Brain pericyte (primary cell): ENCODE data around the gene ABCC5.
"Not testable (repeated sequence)": the region's sequence is repeated elsewhere in the genome, so short reads cannot be mapped to it uniquely, and the experiment has no call there.

ENCODE experiments used
- DNase-seq: peaks from one replicate; pipeline ENCODE4 v3.0.0-alpha.2; 2012; ENCODE audit warnings: low read depth, low spot score

Gene ABCC5

DNA sequence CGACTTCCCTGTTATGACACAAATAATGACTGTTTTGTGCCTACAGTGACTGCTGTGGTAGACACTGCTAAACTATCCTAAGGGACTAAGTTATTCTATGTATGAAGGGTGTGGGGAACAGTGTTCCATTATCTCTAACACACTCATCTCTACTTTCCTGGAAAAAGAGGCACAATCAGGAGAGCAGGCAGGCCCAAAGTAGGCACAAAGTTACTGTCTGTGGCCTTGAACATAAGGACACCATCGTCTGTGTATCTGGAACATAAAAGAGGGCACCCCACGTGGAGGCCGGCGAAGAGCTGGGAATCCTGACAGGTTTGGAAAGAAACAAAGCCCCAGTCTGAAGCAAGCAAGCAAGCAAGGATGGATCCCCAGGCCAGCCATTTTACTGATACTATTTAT, 1.5 kb downstream of the ABCC5 start:
- DNase-seq, result no peak

DNA sequence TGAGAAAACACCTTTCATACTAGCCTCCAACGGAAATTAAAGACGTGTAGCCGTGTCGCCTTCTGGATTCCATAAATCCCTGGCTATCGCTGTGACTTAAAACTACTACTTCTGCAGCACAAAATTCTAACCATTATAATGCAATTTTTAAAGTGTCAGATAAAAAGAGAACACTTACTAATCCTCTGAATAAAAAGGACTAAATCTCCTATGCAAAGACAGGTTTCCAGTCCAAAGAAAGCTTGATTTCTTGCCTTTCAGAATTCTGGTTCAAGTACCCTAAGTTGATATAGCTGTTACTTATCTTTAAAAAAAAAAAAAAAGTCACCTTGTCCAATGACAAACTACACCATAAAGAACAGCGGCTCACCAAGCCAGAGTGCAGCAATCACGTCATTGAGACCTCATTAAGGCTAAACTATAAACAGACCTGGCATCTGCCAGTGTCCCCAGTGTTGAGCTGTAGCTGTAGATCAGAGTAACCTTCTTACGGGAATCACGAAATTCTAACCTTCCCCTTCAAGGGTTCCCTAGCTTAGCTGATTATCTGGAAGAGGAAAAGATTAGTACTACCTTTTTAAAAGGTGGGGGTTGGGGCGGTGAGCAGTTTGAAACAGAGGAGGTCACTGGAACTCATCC, 2.2 kb downstream of the ABCC5 start:
- DNase-seq, result no peak

DNA sequence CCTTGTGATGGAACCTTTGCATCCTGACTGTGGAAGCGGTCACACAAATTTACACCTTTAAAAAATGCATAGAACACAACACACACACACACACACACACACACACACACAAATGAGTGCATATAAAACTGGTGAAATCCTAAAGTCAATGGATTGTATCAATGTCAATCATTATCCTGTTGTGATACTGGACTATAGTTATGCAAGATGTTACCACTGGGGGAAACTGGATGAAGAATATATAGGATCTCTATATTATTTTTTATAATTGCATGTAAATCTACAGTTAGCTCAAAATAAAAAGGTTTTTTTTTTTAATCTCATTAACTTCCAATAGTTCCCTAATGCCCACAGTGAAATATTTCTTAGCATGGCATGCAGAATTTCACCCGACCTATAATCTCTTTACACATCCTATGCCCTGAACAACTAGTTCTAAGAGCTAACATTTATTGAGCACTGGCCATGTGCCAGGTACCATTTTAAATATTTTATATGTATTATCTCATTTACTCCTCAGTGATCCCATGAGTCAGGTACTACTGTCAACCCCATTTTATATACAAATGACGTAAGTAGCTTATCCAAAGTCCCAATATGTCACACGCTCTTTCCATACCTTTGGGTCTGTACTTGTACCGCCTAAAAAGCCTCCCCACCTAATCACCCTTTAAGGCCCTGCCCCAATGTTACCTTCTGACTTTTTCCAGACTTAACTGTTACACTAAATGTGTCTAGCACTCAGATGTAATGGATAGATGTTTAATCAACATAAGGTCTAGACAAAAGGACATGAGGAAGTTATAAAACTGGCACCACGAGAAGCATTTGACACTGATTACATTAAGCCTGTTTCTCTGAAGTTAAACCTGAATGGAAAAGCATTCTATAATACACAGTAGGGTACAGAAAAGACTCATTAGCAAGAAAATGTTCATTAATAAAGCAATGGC, 5.5 kb downstream of the ABCC5 start:
- no peak for DNase-seq

DNA sequence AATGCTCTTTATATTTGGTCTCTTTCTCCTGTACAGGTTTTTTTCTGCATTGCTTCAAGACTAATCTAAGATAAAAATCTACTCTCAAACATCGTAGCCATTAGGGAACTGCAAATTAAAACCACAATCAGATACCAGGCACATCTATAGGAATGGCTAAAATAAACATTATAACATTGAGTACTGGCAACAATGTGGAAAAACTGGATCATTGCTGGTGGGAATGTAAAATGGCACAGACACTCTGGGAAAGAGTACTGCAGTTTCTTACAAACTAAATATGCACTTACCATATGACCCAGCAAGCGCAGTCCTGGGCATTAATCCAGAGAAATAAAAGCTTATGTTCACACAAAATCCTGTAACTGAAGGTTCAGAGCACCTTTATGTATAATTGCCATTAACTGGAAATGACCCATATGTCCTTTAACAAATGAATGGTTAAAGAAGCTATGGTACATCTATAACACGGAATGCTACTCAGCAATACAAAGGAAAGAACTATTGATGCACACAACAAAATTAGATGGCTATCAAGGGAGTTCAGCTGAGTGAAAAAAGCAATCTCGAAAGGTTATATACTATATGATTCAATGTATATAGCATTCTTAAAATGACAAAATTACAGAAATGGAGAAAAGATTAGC, 6.3 kb downstream of the ABCC5 start:
- no peak for DNase-seq

DNA sequence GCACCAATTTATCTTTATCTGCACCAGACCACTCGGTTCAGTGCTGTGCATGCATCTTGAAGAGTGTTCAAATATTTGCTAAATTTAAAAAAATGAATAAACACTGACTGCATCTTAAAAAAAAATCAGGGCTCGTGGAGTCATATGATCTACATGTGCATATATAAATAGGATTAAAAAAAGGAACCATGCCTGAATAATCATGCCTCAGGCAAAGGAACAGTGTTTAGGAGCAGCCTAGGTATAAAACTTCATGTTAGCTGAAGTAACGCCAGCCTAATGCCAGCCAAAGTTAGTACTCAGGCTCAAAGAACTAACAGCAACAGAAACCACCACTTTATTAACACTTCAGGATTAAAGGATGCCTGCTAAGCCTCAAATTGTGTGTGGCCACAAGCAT, 9.5 kb downstream of the ABCC5 start:
- no peak for DNase-seq

DNA sequence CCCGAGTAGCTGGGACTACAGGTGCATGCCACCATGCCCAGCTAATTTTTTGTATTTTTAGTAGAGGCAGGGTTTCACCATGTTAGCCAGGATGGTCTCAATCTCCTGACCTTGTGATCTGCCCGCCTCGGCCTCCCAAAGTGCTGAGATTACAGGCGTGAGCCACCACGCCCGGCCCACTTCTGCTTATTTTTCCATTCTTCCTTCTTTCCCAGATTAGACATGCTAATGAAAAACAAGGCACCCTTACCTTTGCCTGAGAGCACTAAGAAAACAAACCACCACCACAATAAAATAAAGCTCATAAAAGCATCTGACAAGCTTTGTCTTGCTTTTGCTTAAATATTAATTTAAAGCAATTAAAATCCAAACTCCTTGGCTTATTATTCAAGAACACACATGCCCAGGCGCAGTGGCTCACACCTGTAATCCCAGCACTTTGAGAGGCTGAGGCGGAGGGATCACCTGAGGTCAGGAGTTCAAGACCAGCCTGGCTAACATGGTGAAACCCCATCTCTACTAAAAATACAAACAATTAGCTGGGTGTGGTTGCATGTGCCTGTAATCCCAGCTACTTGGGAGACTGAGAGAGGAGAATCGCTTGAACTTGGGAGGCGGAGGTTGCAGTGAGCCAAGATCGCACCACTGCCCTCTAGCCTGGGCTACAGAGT, 10.4 kb downstream of the ABCC5 start:
- not testable (repeated sequence) for DNase-seq

DNA sequence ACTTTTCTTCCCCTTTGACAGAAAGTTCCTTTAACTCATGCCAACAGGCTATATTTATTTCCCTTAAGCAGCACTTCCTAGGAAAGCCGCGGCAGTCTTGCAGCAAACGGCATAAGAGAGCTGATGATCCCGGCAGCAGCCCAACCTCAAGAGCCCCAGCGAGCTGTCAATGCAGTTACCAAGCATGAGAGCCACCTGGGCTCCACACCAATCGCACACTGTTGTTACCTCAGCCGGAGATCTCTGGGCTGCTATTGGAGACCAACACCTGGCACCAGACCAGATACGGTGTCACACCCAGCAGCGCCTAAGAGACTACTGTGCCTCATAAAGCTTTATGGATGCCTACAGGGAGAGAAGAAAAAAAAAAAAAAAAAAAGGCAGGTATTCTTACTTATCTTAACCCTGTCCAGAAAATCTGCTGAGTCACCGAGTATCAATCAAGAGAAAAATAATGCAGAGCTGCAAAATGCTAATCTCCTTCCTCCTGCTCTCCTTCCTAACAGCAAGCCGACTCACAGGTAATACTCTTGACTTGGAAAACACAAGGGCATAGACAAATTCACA, 11.7 kb downstream of the ABCC5 start:
- no peak for DNase-seq

DNA sequence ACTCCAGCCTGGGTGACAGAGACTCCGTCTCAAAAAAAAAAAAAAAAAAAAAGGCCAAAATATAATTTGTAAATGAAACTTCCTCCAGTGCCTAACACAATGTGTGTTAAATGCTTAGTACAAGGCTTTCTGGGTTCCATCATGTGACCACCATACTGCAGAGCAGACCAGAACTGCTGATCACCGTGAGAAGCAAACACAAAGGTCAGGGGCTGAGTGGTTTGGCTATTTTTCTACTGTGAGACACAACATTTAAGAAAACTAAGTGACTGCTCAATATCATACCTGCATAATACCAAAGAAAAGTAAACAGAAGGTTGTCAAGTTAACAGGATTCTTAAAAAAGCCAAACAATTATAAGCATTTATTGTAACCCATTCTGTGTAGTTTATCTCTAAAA, 13.2 kb downstream of the ABCC5 start:
- DNase-seq, result no peak

DNA sequence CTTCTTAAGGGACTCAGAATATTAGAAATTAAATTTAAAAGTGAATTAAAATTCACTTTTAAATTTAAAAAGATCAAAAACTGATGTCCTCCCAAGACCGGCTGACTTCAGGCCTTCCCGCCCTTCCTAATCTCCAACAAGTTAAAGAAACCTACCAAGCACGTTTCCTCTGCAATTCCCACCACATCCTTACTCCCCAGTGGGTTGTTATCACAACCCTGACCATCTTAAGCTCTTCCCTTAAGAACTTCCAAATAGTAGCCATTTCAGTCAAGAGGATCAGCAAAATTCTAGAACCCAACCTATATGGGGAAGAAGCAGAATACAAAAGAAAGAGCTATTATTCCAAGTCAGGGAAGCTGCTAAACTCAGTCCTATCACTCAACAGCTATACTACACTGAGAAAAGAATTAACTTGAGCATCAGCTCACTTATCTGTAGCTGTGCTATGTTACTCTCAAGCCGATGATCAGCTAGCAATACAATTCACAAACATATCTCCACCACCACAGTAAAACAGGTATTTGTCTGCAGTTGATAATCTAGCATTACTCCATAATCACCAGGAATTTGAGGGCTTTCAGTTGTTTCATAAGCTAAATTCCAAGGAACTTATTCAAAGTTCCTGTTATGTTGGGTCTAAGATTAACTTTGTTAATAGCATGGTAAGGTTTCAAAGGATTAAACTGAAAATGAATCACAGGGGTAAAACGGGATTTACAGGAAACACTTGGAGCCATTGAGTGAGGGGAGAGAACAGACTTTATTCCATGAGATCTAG, 14.3 kb downstream of the ABCC5 start:
- DNase-seq, result no peak

DNA sequence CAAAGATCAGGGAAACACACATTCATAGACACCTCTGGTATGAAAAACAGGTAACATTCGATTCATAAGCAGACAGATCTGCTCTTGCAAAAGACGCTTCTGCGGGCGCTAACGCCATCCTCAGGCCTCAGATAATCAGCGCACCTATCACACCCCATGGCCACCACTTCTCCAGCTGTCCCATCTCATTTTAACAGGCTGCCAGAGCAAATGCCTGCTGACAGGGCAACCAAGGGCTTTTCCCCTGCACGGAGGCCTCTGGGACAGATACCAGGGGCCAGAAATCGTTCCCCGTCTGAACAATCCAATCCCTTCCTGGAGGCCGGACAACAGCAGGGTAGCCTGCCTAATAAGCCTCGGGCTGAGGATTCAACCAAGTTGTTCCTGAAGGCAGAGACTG, 15.2 kb downstream of the ABCC5 start:
- DNase-seq, result no peak

DNA sequence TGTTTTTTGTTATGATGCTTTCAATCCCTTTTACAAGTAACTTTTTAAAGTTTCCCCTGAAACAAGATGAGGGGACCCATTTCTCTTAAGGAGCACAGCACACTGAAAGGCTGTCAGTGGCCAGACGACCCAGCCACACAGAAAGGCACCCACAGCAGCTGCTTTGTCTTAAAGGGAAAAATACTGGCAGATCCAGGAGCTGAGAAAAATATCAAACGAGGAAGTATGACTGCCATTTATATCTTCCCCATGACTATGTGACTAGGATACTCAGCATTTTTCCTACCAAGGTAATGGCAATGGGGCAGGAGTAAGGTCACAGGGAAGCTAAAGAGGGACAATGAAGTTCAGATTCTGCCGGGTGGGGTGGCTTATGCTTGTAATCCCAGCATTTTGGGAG, 15.9 kb downstream of the ABCC5 start:
- no peak for DNase-seq

DNA sequence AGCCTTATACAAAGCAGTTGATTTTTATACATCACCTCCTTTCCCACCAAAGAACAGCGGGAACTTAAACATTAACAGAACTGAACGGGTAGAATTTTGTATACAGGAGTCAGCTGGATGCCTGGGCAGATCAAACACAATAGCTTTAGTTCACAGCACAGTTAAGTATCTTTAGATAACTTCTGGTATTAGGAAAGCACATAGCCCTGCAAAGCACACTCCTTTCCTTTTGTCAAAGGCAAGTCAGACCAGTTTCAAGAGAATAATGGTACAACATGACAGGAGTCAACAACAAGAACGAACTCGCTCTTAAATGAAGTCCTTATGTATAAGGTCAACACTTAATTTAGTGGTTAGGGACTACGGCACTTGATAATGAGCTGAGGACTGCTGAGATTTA, 26.3 kb downstream of the ABCC5 start:
- no peak for DNase-seq

DNA sequence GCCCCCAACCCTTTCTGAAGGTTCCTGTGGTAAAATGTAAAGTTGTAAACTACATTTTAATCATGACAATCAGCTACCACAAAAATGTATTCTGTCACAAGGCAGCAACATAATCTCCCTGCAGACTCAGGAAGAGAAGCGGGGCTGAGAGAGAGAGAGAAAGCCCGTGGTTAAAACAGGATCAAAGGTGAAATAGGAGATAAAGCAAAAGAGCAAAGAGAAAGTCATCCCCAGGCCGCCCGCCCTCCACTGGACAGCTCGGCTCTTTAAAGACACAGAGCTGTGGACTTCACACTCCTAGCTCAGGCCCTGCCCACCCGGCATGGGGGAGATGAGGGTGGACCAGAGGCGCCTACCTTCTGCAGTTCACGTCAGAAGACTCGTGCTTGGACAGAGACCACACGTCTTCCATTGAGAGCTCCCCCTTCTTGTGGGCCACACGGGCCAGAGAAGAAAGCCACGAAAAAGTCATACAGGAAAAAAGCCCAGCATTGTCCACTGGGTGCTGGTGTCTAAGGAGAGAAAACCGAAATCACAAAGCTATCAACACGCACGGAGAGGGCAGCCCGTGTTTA, 29.4 kb downstream of the ABCC5 start:
- no peak for DNase-seq

DNA sequence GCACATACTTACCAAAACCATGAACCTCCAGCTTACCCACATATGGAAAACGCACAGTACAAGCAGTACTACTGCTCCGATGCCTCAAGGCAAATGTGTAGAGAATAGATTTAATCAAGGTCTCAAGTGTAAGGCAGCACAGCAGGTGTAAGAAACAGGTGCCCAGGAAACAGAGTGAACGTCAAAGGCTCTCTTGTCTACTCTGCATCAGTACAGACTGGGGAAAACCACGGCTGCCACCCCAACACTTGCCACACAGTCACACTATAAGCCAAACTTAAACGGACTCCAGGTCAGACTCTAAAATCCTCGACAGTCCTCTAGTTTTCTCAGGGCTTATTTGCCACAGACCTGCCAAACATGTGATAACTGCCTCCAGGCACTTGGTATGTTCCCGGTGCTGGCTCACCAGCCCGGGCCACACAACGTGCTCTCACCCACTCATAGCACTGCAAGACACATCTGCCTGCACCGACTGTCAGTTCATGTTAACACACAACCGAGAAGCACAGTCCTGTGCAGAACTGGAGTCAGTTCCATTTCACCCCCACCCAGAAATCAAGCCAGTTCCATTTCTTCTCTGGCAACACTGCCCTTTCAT, 30.6 kb downstream of the ABCC5 start:
- no peak for DNase-seq

DNA sequence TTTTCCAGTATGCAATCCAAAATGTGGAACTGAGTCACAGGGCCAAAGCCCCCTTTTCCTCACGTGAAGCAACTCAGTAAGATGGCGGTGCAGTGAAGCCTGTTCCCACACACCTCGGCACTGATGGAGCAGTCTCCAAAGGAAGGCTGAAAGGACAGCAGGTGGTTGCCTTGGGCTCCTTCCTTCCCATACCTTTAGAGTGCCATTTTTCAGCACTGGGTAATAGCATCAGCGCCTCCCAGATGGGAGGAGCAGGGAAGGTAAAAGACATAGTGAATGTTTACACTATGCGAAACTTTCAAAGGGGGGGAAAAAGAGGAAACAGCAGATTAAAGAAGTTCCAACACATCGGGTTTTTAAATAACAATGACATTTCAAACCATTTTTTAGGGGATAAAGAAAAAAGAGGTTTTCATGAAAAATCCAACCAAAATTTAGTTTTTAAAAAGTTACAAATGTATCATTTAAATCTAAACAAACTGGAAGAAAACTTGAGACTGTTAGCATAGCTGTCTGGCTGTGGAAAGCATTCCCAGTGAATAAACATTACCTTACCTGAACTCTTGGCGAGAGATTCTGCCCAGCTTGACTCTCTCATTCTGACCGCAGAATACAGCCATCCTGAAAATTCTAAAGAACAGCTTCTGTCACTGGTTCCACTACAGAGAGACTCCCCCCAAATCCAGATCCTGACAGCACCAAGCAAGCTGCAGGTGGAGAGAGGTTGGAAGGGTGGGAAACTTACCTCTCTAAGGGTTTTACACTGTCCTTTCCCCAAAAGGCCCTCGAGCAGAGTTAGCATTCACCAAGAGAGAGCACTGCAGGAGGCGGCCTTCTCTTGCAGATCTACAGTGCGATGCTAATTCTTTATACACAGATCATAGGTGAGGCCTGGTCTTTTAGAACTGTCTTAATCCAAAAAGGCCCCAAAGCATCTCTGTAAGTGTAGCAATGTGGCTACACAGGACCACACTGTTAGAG, 32.6 kb downstream of the ABCC5 start:
- no peak for DNase-seq

DNA sequence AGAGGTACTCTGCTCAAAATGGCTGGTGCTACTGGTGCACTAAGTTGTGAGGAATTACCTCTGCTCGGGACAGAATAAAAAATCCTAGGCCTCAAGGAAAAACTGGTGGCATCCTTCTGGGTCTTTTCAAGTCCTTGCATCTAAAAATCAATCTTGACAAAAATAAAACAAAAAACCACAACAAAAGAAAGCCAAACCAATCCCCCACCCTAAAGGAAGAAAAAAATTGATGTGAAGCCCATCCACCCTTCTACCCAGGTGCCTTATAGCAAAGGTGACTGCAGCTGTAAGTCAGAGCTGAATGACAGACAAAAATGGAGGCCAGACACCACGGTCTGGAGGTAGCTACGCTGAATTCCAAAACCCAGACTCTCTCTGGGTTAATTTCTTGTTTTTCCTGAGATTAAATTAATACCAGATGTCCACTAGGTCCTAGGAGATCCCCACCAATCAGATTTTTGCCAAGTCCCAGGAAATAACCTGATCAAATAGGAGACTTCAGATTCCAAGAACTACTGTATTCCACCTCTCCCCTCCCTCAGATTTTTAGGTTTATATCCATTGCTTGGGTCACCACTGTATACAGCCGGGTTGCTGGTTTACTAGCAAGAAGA, 33.5 kb downstream of the ABCC5 start:
- DNase-seq, result no peak

DNA sequence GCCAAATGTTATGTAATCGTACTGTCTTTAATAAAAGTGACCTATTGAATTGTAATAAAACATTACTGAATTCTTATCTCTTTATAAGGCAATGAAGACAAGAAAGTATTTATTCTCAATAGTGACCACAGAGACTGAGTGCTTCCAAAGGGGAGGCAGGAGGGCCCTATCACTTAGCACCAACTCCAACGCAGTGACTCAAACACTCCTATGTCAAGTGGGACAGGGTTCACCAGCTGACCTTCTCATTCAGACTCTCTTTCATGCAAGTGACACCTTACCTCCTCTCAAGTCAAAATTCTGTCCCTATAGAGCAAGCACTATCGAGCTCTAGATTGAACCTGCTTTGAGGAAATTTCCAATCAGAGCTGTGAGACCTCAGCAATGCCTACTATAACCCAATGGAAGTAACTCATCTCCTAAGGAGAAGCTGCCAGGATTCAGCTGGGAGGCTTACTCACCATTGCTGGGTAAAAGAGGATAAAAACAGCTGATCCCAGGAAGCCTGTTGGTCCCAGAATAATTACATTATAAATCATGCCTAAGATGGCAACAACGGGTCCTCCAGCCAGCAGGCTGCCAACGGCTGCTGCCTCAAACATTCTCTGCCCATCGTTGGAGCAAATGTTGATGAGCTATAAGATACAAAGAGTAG, 35.6 kb downstream of the ABCC5 start:
- DNase-seq, result no peak

DNA sequence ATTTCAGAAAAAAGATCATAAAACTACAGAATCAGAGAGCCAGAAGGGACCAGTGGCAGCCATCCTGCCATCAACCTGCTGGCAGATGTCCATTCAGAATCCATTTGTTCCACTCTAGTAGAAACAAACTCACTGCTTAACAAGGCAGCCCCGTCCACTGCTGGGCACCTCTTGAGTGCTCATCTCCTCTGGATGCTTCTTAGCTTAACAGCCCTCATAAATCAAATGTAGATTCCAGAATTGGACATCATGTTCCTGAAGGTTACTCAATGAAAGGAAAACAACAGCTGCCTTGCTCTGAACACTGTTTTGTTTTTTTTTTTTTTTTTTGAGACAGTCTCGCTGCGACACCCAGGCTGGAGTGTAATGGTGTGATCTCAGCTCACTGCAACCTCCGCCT, 37.3 kb downstream of the ABCC5 start:
- DNase-seq, result no peak
